HG02678 (cell line): ENCODE measurements around the gene MRC1.

Source experiments
- ATAC-seq: cut with Tn5 transposase; IDR thresholded peaks from one replicate; pipeline ENCODE4 v1.9.1; 2021; ENCODE audit warnings: mild to moderate bottlenecking, moderate library complexity; ENCODE audit not compliant: unreplicated experiment

The MRC1 gene

GRCh38 chr10:17795083-17795482 is 14.1 kb upstream of the MRC1 start:
- no peak for ATAC-seq

- ATAC-seq, result no peak
Observed at GRCh38 chr10:17795813-17796594, 13.1 kb upstream of the MRC1 start.

- no peak for ATAC-seq
Observed at GRCh38 chr10:17801507-17801906, 7.6 kb upstream of the MRC1 start.

GRCh38 chr10:17802350-17802749 is 6.8 kb upstream of the MRC1 start:
- no peak for ATAC-seq

- ATAC-seq, result no peak
Observed at GRCh38 chr10:17802976-17803375, 6.2 kb upstream of the MRC1 start.

- no peak for ATAC-seq
Observed at GRCh38 chr10:17805330-17805729, 3.8 kb upstream of the MRC1 start.

- ATAC-seq, result peak; percentile 63
Observed at GRCh38 chr10:17805921-17806577, 3.1 kb upstream of the MRC1 start.

GRCh38 chr10:17811146-17811865 is 2.2 kb downstream of the MRC1 start:
- ATAC-seq, result no peak

- ATAC-seq, result no peak
Observed at GRCh38 chr10:17814973-17815372, 5.8 kb downstream of the MRC1 start.

- no peak for ATAC-seq
Observed at GRCh38 chr10:17816199-17816598, 7.1 kb downstream of the MRC1 start.

- no peak for ATAC-seq
Observed at GRCh38 chr10:17817316-17817715, 8.2 kb downstream of the MRC1 start.

- no peak for ATAC-seq
Observed at GRCh38 chr10:17817790-17818189, 8.6 kb downstream of the MRC1 start.

- ATAC-seq, result no peak
Observed at GRCh38 chr10:17819836-17820235, 10.7 kb downstream of the MRC1 start.

- ATAC-seq, result no peak
Observed at GRCh38 chr10:17820943-17821342, 11.8 kb downstream of the MRC1 start.

GRCh38 chr10:17821893-17822292 is 12.7 kb downstream of the MRC1 start:
- no peak for ATAC-seq

GRCh38 chr10:17831341-17831740 is 22.2 kb downstream of the MRC1 start:
- no peak for ATAC-seq

- no peak for ATAC-seq
Observed at GRCh38 chr10:17831896-17832295, 22.7 kb downstream of the MRC1 start.

GRCh38 chr10:17833656-17834055 is 24.5 kb downstream of the MRC1 start:
- no peak for ATAC-seq

GRCh38 chr10:17835688-17836087 is 26.5 kb downstream of the MRC1 start:
- ATAC-seq, result no peak

- ATAC-seq, result no peak
Observed at GRCh38 chr10:17836942-17837341, 27.8 kb downstream of the MRC1 start.

GRCh38 chr10:17838080-17838648 is 29.0 kb downstream of the MRC1 start:
- no peak for ATAC-seq

GRCh38 chr10:17841050-17841449 is 31.9 kb downstream of the MRC1 start:
- ATAC-seq, result no peak
